Bronchial epithelial cell (primary cell): ENCODE measurements around the gene KAT6B. TPM values are rescaled to one million over a fixed set of nuclear protein-coding genes. Genes with fewer than 3 reads are reported as not detected.

Experiments used
- DNase-seq: peaks from one replicate; pipeline ENCODE4 v3.0.0-alpha.2; 2010; ENCODE audit warnings: low read depth
- FAIRE-seq: peaks from 2 replicates; lab custom pipeline; 2011; peaks lifted over from hg19 to GRCh38; lab: Jason Lieb, UNC
- H3K27me3 ChIP-seq: 2 replicates; pipeline ENCODE4 v1.5.1; 2011; ENCODE audit warnings: low read length; ENCODE audit not compliant: control insufficient read depth, insufficient read depth
- H3K36me3 ChIP-seq: 2 replicates; pipeline ENCODE4 v1.5.1; 2011; ENCODE audit warnings: low read length; ENCODE audit not compliant: control insufficient read depth, insufficient read depth
- H3K4me3 ChIP-seq: 2 replicates; pipeline ENCODE4 v1.5.1; 2011; ENCODE audit warnings: mild to moderate bottlenecking, low read depth, low read length, control low read depth
- total RNA-seq: library from RNA; depleted of rRNA; stranded (reverse); fragments of >200 nt; gene quantifications from 2 replicates; pipeline ENCODE4 v1.2.1, GENCODE V29; 2014
- TF ChIP-seq, protein P1 (sequence below): IDR thresholded peaks from 2 replicates; pipeline ENCODE4 v1.5.1; 2011; ENCODE audit warnings: mild to moderate bottlenecking, moderate library complexity, low read length, control low read depth, inconsistent platforms; ENCODE audit not compliant: insufficient read depth, severe bottlenecking

KAT6B gene
- total RNA-seq, 1 donor from 2014 or later: 8.7 TPM

DNA sequence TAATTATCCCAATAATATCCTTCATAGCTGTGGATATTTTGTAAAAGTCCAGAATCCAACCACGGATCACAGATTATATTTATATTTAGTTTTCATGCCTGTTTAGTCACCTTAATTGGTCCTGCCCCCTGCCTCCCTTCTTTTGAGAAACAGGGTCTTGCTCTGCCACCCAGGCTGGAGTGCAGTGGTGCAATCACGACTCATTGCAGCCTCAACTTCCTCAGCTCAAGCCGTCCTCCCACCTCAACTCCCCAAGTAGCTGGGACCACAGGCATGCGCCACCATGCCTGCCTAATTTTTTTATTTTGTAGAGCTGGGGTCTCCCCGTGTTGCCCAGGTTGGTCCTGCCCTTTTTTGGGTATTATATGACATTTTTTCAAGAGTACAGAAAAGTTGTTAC, 129.4 kb downstream of the KAT6B start:
- Histone ChIP-seq H3K27me3 (no peaks in the 10 kb centered on the region), H3K36me3 (no peaks in the 10 kb centered on the region), H3K4me3 (no peak overlapping the region)
- TF ChIP-seq, protein P1, sequence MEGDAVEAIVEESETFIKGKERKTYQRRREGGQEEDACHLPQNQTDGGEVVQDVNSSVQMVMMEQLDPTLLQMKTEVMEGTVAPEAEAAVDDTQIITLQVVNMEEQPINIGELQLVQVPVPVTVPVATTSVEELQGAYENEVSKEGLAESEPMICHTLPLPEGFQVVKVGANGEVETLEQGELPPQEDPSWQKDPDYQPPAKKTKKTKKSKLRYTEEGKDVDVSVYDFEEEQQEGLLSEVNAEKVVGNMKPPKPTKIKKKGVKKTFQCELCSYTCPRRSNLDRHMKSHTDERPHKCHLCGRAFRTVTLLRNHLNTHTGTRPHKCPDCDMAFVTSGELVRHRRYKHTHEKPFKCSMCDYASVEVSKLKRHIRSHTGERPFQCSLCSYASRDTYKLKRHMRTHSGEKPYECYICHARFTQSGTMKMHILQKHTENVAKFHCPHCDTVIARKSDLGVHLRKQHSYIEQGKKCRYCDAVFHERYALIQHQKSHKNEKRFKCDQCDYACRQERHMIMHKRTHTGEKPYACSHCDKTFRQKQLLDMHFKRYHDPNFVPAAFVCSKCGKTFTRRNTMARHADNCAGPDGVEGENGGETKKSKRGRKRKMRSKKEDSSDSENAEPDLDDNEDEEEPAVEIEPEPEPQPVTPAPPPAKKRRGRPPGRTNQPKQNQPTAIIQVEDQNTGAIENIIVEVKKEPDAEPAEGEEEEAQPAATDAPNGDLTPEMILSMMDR: no peak
- no peak for FAIRE-seq
- DNase-seq: peak; percentile 27

GRCh38 chr10:74956555-74957111, 130.2 kb downstream of the KAT6B start:
- FAIRE-seq (no peak), DNase-seq (no peak)
- Histone ChIP-seq H3K4me3 (no peak overlapping the region), H3K27me3 (no peaks in the 10 kb centered on the region), H3K36me3 (no peaks in the 10 kb centered on the region)
- TF ChIP-seq, protein P1: no peak

- DNase-seq (no peak), FAIRE-seq (no peak)
- Histone ChIP-seq H3K4me3 (no peak overlapping the region), H3K27me3 (no peaks in the 10 kb centered on the region), H3K36me3 (no peaks in the 10 kb centered on the region)
- TF ChIP-seq, protein P1: no peak
These were observed 131.0 kb downstream of the KAT6B start for GRCh38 chr10:74957285-74957961.

GRCh38 chr10:74958316-74958715, 131.9 kb downstream of the KAT6B start:
- TF ChIP-seq, protein P1: no peak
- Histone ChIP-seq H3K36me3 (no peaks in the 10 kb centered on the region), H3K4me3 (no peak overlapping the region), H3K27me3 (no peaks in the 10 kb centered on the region)
- DNase-seq (no peak), FAIRE-seq (no peak)

- Histone ChIP-seq H3K27me3 (no peaks in the 10 kb centered on the region), H3K4me3 (no peak overlapping the region), H3K36me3 (no peaks in the 10 kb centered on the region)
- DNase-seq: no peak
- TF ChIP-seq, protein P1: no peak
- FAIRE-seq: no peak
These were observed 134.3 kb downstream of the KAT6B start for GRCh38 chr10:74960670-74961069.
